MM.1S (cell line): Measurements from ENCODE around the gene MFAP1.
A peak's percentile ranks its signal among the peaks of the same experiment; 100 is the strongest.

Source experiments
- DNase-seq: peaks from one replicate; pipeline ENCODE4 v3.0.0-alpha.2; 2015
- H2AFZ ChIP-seq: fragments of 300-600 bp; sonication (generic); 2 replicates; pipeline ENCODE4 v1.6.0; 2016; ENCODE audit warnings: antibody characterized with exemption, low read length
- H3F3A ChIP-seq: fragments of 300-600 bp; sonication (generic); 2 replicates; pipeline ENCODE4 v1.6.1; 2016; ENCODE audit warnings: mild to moderate bottlenecking, antibody characterized with exemption, low read length, moderate library complexity, mixed read lengths; ENCODE audit not compliant: insufficient read depth
- H3K27ac ChIP-seq: fragments of 300-600 bp; sonication (generic); 2 replicates; pipeline ENCODE4 v1.5.1; 2016; ENCODE audit warnings: mild to moderate bottlenecking, low read length
- H3K27me3 ChIP-seq: fragments of 300-600 bp; sonication (generic); replicated peaks from 2 replicates; pipeline ENCODE4 v1.6.0; 2016; ENCODE audit warnings: low read length; ENCODE audit not compliant: insufficient read depth
- H3K36me3 ChIP-seq: fragments of 300-600 bp; sonication (generic); replicated peaks from 2 replicates; pipeline ENCODE4 v1.6.1; 2016; ENCODE audit warnings: mild to moderate bottlenecking, low read length, mixed read lengths; ENCODE audit not compliant: insufficient read depth
- H3K4me1 ChIP-seq: fragments of 300-600 bp; sonication (generic); 2 replicates; pipeline ENCODE4 v1.6.1; 2016; ENCODE audit warnings: low read length, mixed read lengths
- H3K4me2 ChIP-seq: fragments of 300-600 bp; sonication (generic); 2 replicates; pipeline ENCODE4 v1.6.0; 2016; ENCODE audit warnings: low read depth, low read length
- H3K4me3 ChIP-seq: fragments of 300-600 bp; sonication (generic); 2 replicates; pipeline ENCODE4 v1.5.1; 2016; ENCODE audit warnings: low read length, mixed read lengths
- H3K79me2 ChIP-seq: fragments of 300-600 bp; sonication (generic); 2 replicates; pipeline ENCODE4 v1.6.1; 2016; ENCODE audit warnings: mixed run types, low read length, mixed read lengths
- H3K9ac ChIP-seq: fragments of 300-600 bp; sonication (generic); 2 replicates; pipeline ENCODE4 v1.6.1; 2016; ENCODE audit warnings: low read length, mixed read lengths
- H3K9me2 ChIP-seq: fragments of 300-600 bp; sonication (generic); replicated peaks from 2 replicates; pipeline ENCODE4 v1.6.1; 2016; ENCODE audit warnings: mild to moderate bottlenecking, low read length, mixed read lengths; ENCODE audit not compliant: insufficient read depth
- H3K9me3 ChIP-seq: fragments of 300-600 bp; sonication (generic); replicated peaks from 2 replicates; pipeline ENCODE4 v1.6.1; 2016; ENCODE audit warnings: mild to moderate bottlenecking, low read length, mixed read lengths; ENCODE audit not compliant: insufficient read depth
- H4K20me1 ChIP-seq: fragments of 300-600 bp; sonication (generic); 2 replicates; pipeline ENCODE4 v1.6.1; 2016; ENCODE audit warnings: mild to moderate bottlenecking, low read length, moderate library complexity, mixed read lengths; ENCODE audit not compliant: insufficient read depth
- EZH2 ChIP-seq: fragments of 300-600 bp; sonication (generic); optimal IDR thresholded peaks from 2 replicates; pipeline ENCODE3; 2017; ENCODE audit warnings: low read depth, mild to moderate bottlenecking, antibody characterized with exemption, low read length, mixed read lengths
- EZH2phosphoT487 ChIP-seq: fragments of 300-600 bp; sonication (generic); IDR thresholded peaks from 2 replicates; pipeline ENCODE4 v1.6.1; 2018; ENCODE audit warnings: antibody characterized with exemption, low read length
- TF ChIP-seq, protein P1 (sequence below): fragments of 300-600 bp; sonication (generic); IDR thresholded peaks from 2 replicates; pipeline ENCODE4 v1.5.1; 2016; ENCODE audit warnings: antibody characterized with exemption, low read length, mixed read lengths

Gene MFAP1

DNA sequence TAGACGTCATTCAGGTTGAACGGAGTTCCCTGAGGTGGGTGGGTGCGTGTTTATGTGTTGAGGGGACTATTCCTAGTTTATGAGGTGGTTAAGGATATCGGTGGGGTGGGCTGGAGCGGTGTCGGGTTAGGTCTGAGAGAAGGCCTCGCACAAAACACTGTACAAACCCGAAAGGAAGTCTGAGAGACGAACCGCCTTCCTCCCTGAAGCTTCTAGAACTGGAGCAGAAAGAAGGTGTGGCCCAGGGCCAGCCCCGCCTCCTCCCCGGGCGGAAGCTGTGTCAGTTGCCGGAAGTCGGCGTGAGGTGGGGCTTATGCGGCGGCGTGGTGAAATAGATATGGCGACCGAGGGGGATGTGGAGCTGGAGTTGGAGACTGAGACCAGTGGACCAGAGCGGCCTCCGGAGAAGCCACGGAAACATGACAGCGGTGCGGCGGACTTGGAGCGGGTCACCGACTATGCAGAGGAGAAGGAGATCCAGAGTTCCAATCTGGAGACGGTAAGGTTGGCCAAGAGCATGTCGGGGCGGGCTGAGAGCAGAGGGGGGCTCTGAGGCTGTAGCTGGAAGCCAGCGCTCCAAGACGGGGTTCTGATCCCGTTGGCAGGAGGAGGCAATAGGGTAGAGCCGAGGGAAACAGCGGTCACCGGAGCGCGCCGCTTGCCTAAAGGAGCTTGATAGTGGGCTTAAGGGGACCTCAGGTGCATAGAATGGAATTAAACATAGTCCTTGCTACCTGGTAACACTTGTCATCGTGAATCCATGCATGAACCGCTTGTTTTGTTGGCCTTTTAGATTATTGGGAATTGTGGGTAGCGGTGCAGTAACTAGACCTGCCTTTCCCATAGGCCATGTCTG is 24.0 kb downstream of the MFAP1 start, which contains the start of gene HYPK:
Gene HYPK, plus strand, starts transcription at position 314 of the 856 bp plus-strand sequence. Its CDS starts 24 bp downstream, at position 338.
- Histone ChIP-seq H3K27ac (peak within 1 kb of the TSS; percentile 9; the same call in 1 of the 2 replicates), H3K9me2 (no peaks in the 10 kb centered on the region), H3K9me3 (no peaks in the 10 kb centered on the region), H4K20me1 (no peaks in the 10 kb centered on the region), H3K4me1 (peaks cover 5% of the 10 kb centered on the region), H3K9ac (peak within 1 kb of the TSS; percentile 73), H3K79me2 (peaks cover 19% of the 10 kb centered on the region), H3K27me3 (no peaks in the 10 kb centered on the region), H2AFZ (peak within 1 kb of the TSS; percentile 61), H3K36me3 (peaks cover 4% of the 10 kb centered on the region), H3K4me3 (peak within 1 kb of the TSS; percentile 78), H3K4me2 (peak within 1 kb of the TSS; percentile 59), H3F3A (peaks cover 11% of the 10 kb centered on the region; the same call in 1 of the 2 replicates)
- TF ChIP-seq EZH2 (no peak), EZH2phosphoT487 (no peak)
- TF ChIP-seq, protein P1, sequence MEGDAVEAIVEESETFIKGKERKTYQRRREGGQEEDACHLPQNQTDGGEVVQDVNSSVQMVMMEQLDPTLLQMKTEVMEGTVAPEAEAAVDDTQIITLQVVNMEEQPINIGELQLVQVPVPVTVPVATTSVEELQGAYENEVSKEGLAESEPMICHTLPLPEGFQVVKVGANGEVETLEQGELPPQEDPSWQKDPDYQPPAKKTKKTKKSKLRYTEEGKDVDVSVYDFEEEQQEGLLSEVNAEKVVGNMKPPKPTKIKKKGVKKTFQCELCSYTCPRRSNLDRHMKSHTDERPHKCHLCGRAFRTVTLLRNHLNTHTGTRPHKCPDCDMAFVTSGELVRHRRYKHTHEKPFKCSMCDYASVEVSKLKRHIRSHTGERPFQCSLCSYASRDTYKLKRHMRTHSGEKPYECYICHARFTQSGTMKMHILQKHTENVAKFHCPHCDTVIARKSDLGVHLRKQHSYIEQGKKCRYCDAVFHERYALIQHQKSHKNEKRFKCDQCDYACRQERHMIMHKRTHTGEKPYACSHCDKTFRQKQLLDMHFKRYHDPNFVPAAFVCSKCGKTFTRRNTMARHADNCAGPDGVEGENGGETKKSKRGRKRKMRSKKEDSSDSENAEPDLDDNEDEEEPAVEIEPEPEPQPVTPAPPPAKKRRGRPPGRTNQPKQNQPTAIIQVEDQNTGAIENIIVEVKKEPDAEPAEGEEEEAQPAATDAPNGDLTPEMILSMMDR: no peak
- peak; percentile 90 for DNase-seq

DNA sequence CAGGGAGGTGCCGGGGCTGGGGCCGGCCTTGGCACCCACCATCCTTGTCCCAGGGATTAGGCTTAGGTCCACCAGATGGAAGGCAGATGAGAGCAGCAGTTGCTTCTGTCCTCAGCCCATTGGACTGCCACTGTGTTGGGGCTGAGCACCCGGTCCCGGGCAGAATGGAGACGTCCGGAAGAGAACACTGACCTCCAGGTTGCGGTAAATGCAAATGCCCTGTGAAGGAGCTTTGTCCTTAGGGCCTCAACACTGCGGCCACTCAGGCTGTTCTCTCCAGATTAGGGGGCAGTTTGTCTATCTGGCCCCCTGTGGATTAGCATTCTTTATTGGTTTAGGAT is 24.6 kb downstream of the MFAP1 start, which contains the start of gene SERINC4:
Gene SERINC4, minus strand, starts transcription at position 276 of the 341 bp plus-strand sequence. Its CDS starts 234 bp downstream, at position 42.
- peaks cover 5% of the 10 kb centered on the region for H3K4me1 ChIP-seq
- H3K9me3 ChIP-seq: no peaks in the 10 kb centered on the region
- H3F3A ChIP-seq: peaks cover 11% of the 10 kb centered on the region; the same call in 1 of the 2 replicates
- H3K9me2 ChIP-seq: no peaks in the 10 kb centered on the region
- DNase-seq: no peak
- no peaks in the 10 kb centered on the region for H4K20me1 ChIP-seq
- peak within 1 kb of the TSS; percentile 73 for H3K9ac ChIP-seq
- H3K4me2 ChIP-seq: peak within 1 kb of the TSS; percentile 59
- H3K36me3 ChIP-seq: peaks cover 4% of the 10 kb centered on the region
- no peaks in the 10 kb centered on the region for H3K27me3 ChIP-seq
- no peak for TF ChIP-seq EZH2
- TF ChIP-seq, protein P1: no peak
- TF ChIP-seq EZH2phosphoT487: no peak
- H2AFZ ChIP-seq: peak within 1 kb of the TSS; percentile 61
- H3K79me2 ChIP-seq: peaks cover 23% of the 10 kb centered on the region
- peak within 1 kb of the TSS; percentile 78 for H3K4me3 ChIP-seq
- H3K27ac ChIP-seq: peak within 1 kb of the TSS; percentile 9; the same call in 1 of the 2 replicates

DNA sequence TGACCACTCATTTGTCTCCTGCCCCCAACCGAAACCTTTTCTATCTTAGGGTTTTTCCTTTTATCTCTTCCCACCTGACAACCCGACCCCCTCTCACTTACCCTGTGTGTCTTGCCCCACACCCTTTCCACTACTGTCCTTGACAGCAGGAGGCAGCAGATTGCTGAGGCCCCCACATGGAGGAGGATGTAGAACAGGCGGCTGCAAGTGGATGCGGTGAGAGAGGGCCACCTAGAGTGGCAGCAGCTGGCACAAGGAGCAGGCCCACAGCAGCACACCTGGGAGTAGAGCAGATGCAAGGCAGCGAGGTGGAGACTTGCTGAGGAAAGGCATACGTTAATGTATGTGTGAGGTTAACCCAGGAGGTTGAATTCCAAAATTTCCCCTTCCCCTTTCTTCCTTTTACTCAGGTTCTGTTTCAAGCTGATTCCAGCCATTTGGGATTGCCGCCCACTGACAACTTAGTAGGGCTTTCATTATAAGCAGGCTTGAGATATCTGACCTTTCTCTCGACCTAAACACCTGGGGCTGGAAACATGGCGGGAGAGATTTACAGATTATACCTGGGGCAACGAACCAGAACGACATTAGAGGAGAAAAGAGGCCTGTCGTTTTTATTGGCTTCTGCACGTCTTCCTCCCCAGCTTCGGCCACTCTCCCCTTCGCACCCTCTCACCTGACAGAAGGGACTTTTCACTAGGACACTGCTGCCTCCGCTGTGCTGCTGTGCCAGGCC is 25.1 kb downstream of the MFAP1 start:
- Histone ChIP-seq H3K36me3 (peaks cover 4% of the 10 kb centered on the region), H2AFZ (no peak overlapping the region), H3K9me3 (no peaks in the 10 kb centered on the region), H3K9me2 (no peaks in the 10 kb centered on the region), H3K79me2 (peaks cover 28% of the 10 kb centered on the region), H3K27ac (no peak overlapping the region), H3K4me2 (no peak overlapping the region), H3F3A (peaks cover 11% of the 10 kb centered on the region; the same call in 1 of the 2 replicates), H3K27me3 (no peaks in the 10 kb centered on the region), H4K20me1 (no peaks in the 10 kb centered on the region), H3K4me1 (peaks cover 5% of the 10 kb centered on the region), H3K9ac (no peak overlapping the region), H3K4me3 (no peak overlapping the region)
- TF ChIP-seq EZH2phosphoT487 (no peak), EZH2 (no peak)
- TF ChIP-seq, protein P1: no peak
- no peak for DNase-seq
